Vagina (tissue), 2 donors: ENCODE data around the gene ALOX12. TPM values are rescaled to one million over a fixed set of nuclear protein-coding genes. Genes with fewer than 3 reads are reported as not detected.

ENCODE experiments used
- DNase-seq, 2 donors: peaks; one replicate each; pipeline ENCODE4 v3.0.0-alpha.2; 2017; ENCODE audit errors: extremely low spot score in 2 of 2
- H3K27ac ChIP-seq: fragments of 200-600 bp; sonication (generic); one replicate; pipeline ENCODE4 v1.5.1; 2019
- H3K27me3 ChIP-seq: fragments of 200-600 bp; sonication (generic); one replicate; pipeline ENCODE4 v1.5.1; 2019
- H3K36me3 ChIP-seq, 2 donors: fragments of 200-600 bp; sonication (generic); one replicate each; pipeline ENCODE4 v1.5.1; 2017 to 2019
- H3K4me1 ChIP-seq: fragments of 200-600 bp; sonication (generic); one replicate; pipeline ENCODE4 v1.5.1; 2019
- H3K4me3 ChIP-seq, 2 donors: fragments of 200-600 bp; sonication (generic); 1 replicate in 1 of 2; 2 replicates in 1 of 2; pipeline ENCODE4 v1.5.1; 2016 to 2019
- H3K9me3 ChIP-seq: fragments of 200-600 bp; sonication (generic); one replicate; pipeline ENCODE4 v1.5.1; 2019
- CTCF ChIP-seq, 3 experiments: fragments of 450-650 bp in 2 of 3; fragments of 200-600 bp in 1 of 3; sonication (generic) in 1 of 3; IDR thresholded peaks; one replicate each; pipeline ENCODE4 v1.5.1; 2017 to 2019; ENCODE audit warnings: antibody characterized with exemption in 3 of 3, mild to moderate bottlenecking in 2 of 3, moderate library complexity in 2 of 3
- POLR2A ChIP-seq, 2 donors: fragments of 450-650 bp; IDR thresholded peaks; one replicate each; pipeline ENCODE4 v1.6.1; 2017; ENCODE audit warnings: antibody characterized with exemption in 2 of 2, mild to moderate bottlenecking in 2 of 2, moderate library complexity in 2 of 2
- POLR2AphosphoS5 ChIP-seq, 2 donors: sonication (generic); formaldehyde crosslinking; IDR thresholded peaks; one replicate each; pipeline ENCODE4 v1.9.0; 2017; ENCODE audit warnings: antibody characterized with exemption in 2 of 2, mild to moderate bottlenecking in 2 of 2, low read depth in 1 of 2; ENCODE audit not compliant: insufficient read depth in 1 of 2
- intact Hi-C: fragments of 100-400 bp; cut with DNase I; formaldehyde crosslinking; loops from one replicate; pipeline ENCODE4 v1.15.1; 2023
- total RNA-seq: library from RNA; depleted of rRNA; stranded (reverse); fragments of >200 nt; gene quantifications from one replicate; pipeline ENCODE4 v1.2.3, GENCODE V29; 2016

ALOX12 gene
- total RNA-seq, 1 donor from 2014 or later: 16.0 TPM

DNA sequence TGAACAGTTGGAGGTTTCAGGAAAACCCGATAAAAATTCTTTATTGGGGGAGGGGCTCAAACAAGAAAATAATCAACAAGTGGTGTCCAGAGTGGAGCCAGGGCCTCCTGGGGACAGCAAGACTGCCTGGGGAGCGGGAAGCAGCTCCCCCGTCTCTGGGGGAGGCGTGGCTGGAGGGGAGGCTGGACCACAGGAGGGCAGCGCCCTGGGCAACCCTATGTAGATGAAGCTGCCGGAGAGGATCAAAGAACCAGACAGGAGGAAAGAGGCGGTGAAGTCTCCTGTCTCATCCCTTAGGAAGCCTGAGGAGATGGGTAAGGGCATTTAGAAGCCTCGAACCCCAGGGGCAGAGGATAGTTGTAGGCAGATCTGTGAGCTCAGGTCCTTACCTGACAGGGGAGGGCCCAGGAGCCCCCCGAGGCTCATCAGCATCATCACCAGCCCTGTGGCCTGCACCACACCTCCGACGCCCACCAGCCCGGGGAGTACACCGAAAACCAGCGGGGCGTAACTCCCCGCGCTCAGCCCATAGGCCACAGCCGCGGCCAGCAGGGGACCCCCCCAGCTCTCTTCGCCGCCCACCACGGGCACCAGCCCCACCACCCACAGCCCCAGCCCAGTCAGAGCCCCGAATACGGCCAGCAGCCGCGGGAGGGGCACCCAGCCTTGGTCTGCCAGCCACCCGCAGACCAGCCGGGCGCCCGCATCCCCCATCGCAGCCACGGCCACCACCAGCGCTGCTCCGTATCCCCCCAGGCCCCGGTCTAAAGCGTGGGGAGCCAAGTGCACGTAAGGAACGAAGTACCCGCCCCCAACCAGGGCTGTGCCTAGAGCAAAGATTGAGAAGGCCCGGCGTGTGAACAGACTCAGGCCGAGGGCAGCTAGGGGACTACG is 46.0 kb downstream of the ALOX12 start:
- Histone ChIP-seq H3K36me3 (no peaks in the 10 kb centered on the region), H3K27ac (peak overlapping the region; percentile 68), H3K4me1 (peaks cover 35% of the 10 kb centered on the region), H3K27me3 (no peaks in the 10 kb centered on the region), H3K4me3 (peak overlapping the region; percentile 48 to 50), H3K9me3 (no peaks in the 10 kb centered on the region)
- no peak for TF ChIP-seq POLR2A (IDR thresholded peaks at IDR 0.05)
- DNase-seq: no peak
- intact Hi-C loops: no loop called here

DNA sequence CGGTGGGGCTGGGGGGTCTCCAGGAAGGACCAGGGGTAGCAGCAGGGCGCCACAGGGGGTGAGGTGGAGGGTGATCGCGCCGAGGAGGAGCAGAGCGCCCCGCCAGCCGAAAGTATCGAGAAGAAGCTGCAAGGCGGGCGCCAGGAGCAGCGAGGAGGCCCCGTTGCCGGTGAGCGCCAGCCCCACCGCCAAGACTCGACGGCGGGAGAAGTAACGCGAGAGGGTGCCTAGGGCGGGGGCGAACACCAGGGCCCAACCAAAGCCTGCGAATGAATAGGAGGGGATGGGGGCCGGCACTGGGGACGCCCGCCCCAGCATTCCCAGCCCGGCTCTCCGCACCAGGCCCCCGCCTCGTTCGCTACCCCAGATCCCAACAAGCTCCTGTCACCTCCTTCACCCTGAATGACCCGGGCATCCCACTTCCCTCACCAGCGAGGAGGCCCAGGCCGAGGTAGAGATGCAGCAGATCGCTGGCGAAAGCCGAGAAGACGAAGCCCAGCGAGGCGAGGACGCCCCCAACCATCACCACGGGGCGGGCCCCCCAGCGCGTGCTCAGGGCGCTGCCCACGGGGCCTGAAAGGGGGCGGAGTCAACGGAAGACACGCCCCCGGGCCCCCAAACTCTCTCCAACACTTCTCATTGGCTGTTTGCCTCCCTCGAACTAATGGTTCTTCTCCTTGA is 46.8 kb downstream of the ALOX12 start:
- TF ChIP-seq POLR2AphosphoS5 (IDR thresholded peaks at IDR 0.05; ENCODE audit: insufficient read depth in 1 of 2, low read depth in 1 of 2): no peak
- intact Hi-C loops: no loop called here
- H3K9me3 ChIP-seq: no peaks in the 10 kb centered on the region
- no peak for DNase-seq
- H3K27me3 ChIP-seq: no peaks in the 10 kb centered on the region
- peaks cover 33% of the 10 kb centered on the region for H3K4me1 ChIP-seq
- peak overlapping the region; percentile 68 for H3K27ac ChIP-seq
- no peaks in the 10 kb centered on the region for H3K36me3 ChIP-seq
- peak overlapping the region; percentile 48 to 50 for H3K4me3 ChIP-seq

GRCh38 chr17:7043182-7043496 is 47.3 kb downstream of the ALOX12 start:
- TF ChIP-seq POLR2A (IDR thresholded peaks at IDR 0.05) (no peak), POLR2AphosphoS5 (IDR thresholded peaks at IDR 0.05; ENCODE audit: insufficient read depth in 1 of 2, low read depth in 1 of 2) (no peak), CTCF (IDR thresholded peaks at IDR 0.05) (no peak)
- Histone ChIP-seq H3K4me1 (peaks cover 33% of the 10 kb centered on the region), H3K36me3 (no peaks in the 10 kb centered on the region), H3K27ac (peak overlapping the region; percentile 68), H3K27me3 (no peaks in the 10 kb centered on the region), H3K9me3 (no peaks in the 10 kb centered on the region), H3K4me3 (peak overlapping the region; percentile 48 to 50)
- no peak for DNase-seq
- intact Hi-C loops: no loop called here

DNA sequence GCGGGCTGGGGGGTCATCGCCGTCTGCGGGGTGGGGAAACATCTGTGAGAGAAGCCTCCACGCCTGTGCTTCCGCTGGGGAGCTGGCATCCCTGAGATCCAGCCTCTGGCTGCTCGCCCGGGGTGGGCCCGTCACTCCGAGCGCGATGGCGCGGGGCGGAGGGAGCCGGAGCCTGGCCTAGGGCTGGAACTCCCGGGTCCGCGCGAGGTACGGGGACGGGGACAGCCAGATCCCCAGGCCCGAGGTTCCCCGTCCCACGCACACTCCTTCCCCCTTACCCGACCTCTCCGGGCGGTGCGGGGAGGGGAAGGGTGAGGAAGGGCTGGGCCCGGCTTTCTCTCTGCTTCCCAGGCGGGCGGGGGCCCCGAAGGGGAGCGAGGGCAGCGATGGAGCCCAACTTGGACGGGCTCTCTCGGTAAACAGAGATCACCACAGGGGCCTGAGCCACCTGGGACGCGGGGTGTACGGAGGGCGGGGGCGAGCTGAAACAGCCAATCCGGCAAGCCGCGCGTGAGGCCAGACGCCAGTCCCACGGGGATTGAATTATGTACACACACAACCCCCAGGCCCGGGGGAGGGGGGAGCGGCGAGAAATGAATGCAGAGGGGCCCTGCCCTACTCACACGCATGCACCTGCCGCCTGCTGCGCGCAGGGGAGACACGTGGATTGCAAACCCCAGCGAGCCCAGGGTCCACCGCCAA is 47.8 kb downstream of the ALOX12 start, which contains the start of gene SLC16A11:
SLC16A11 (minus strand) TSS at position 596 of the 702 bp plus-strand sequence; CDS start at position 17, 579 bp downstream.
- H3K4me3 ChIP-seq: peak within 1 kb of the TSS; percentile 48 to 50
- H3K27me3 ChIP-seq: no peaks in the 10 kb centered on the region
- peak within 1 kb of the TSS; percentile 68 for H3K27ac ChIP-seq
- DNase-seq: no peak
- intact Hi-C loops: no loop called here
- H3K4me1 ChIP-seq: peaks cover 33% of the 10 kb centered on the region
- no peaks in the 10 kb centered on the region for H3K9me3 ChIP-seq
- no peak for TF ChIP-seq POLR2A (IDR thresholded peaks at IDR 0.05)
- TF ChIP-seq CTCF (IDR thresholded peaks at IDR 0.05): no peak
- peak in 1 of 2 donors; percentile 40 for TF ChIP-seq POLR2AphosphoS5 (IDR thresholded peaks at IDR 0.05; ENCODE audit: insufficient read depth in 1 of 2, low read depth in 1 of 2)
- no peaks in the 10 kb centered on the region for H3K36me3 ChIP-seq

- Histone ChIP-seq H3K9me3 (no peaks in the 10 kb centered on the region), H3K4me1 (peaks cover 33% of the 10 kb centered on the region), H3K4me3 (peak overlapping the region; percentile 31 to 33), H3K27me3 (no peaks in the 10 kb centered on the region), H3K36me3 (no peaks in the 10 kb centered on the region), H3K27ac (peak overlapping the region; percentile 59)
- DNase-seq: no peak
- TF ChIP-seq CTCF (IDR thresholded peaks at IDR 0.05) (peak; percentile 61 to 71 (median 69)), POLR2AphosphoS5 (IDR thresholded peaks at IDR 0.05; ENCODE audit: insufficient read depth in 1 of 2, low read depth in 1 of 2) (peak in 1 of 2 donors; percentile 71), POLR2A (IDR thresholded peaks at IDR 0.05) (no peak)
- intact Hi-C loops: no loop called here
These were observed 49.8 kb downstream of the ALOX12 start for GRCh38 chr17:7045492-7046126.
